Fibroblast of lung (primary cell): ENCODE data around the gene EGLN2.

ENCODE experiments used
- EZH2 ChIP-seq: IDR thresholded peaks from 2 replicates; pipeline ENCODE4 v1.5.1; 2012; ENCODE audit warnings: low read length, control low read depth, mild to moderate bottlenecking; ENCODE audit errors: missing control alignments
- TF ChIP-seq, protein P1 (sequence below), 2 donors: IDR thresholded peaks in 1 of 2; conservative IDR thresholded peaks in 1 of 2; 1 replicate in 1 of 2; 2 replicates in 1 of 2; pipeline ENCODE4 v1.5.1; 2011 to 2012; ENCODE audit warnings: low read length in 2 of 2, control low read depth in 1 of 2, inconsistent platforms in 1 of 2, low read depth in 1 of 2, mild to moderate bottlenecking in 1 of 2

DNA sequence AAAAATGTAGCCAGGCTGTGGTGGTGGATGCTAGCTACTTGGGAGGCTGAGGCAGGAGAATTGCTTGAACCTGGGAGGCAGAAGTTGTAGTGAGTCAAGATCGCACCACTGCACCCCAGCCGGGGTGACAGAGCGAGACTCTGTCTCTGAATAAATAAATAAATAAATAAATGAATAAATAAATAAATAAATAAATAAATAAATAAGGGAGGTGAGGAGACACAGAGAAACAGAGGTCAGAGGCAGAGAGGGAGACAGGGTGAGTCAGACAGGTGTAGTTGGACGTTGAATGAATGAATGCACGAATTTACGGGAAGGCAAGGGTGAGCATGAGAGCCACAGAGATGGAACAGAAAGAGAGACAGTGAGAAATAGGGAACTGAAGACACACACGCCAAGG lies 17.9 kb upstream of the EGLN2 start:
- TF ChIP-seq, protein P1, sequence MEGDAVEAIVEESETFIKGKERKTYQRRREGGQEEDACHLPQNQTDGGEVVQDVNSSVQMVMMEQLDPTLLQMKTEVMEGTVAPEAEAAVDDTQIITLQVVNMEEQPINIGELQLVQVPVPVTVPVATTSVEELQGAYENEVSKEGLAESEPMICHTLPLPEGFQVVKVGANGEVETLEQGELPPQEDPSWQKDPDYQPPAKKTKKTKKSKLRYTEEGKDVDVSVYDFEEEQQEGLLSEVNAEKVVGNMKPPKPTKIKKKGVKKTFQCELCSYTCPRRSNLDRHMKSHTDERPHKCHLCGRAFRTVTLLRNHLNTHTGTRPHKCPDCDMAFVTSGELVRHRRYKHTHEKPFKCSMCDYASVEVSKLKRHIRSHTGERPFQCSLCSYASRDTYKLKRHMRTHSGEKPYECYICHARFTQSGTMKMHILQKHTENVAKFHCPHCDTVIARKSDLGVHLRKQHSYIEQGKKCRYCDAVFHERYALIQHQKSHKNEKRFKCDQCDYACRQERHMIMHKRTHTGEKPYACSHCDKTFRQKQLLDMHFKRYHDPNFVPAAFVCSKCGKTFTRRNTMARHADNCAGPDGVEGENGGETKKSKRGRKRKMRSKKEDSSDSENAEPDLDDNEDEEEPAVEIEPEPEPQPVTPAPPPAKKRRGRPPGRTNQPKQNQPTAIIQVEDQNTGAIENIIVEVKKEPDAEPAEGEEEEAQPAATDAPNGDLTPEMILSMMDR (conservative IDR thresholded peaks at IDR 0.05 in 1 of 2, IDR thresholded peaks at IDR 0.05 in 1 of 2; ENCODE audit: low read depth in 1 of 2, low read length in 2 of 2): no peak
- TF ChIP-seq EZH2: no peak
